Measurements from ENCODE around the gene TMEM200B. TPM values are rescaled to one million over a fixed set of nuclear protein-coding genes. Genes with fewer than 3 reads are reported as not detected.
"Not testable (repeated sequence)": the region's sequence is repeated elsewhere in the genome, so short reads cannot be mapped to it uniquely, and the experiment has no call there.

Gene TMEM200B
- total and polyA plus RNA-seq, 2 experiments from 2014 or later: 4.9 to 8.7 TPM

GRCh38 chr1:29081201-29081600, 42.5 kb downstream of the TMEM200B start (continued):
- TF ChIP-seq CREB1 (CRISPR knock-in tag; IDR thresholded peaks at IDR 0.05; ENCODE audit: low read depth) (no peak), NANOG (IDR thresholded peaks at IDR 0.05; ENCODE audit: borderline replicate concordance) (no peak), EZH2 (IDR thresholded peaks at IDR 0.05; ENCODE audit: low read depth, unreplicated experiment) (no peak), POLR2AphosphoS5 (IDR thresholded peaks at IDR 0.05; ENCODE audit: low read depth) (no peak), ZNF462 (CRISPR knock-in tag; IDR thresholded peaks at IDR 0.05) (no peak)

DNA sequence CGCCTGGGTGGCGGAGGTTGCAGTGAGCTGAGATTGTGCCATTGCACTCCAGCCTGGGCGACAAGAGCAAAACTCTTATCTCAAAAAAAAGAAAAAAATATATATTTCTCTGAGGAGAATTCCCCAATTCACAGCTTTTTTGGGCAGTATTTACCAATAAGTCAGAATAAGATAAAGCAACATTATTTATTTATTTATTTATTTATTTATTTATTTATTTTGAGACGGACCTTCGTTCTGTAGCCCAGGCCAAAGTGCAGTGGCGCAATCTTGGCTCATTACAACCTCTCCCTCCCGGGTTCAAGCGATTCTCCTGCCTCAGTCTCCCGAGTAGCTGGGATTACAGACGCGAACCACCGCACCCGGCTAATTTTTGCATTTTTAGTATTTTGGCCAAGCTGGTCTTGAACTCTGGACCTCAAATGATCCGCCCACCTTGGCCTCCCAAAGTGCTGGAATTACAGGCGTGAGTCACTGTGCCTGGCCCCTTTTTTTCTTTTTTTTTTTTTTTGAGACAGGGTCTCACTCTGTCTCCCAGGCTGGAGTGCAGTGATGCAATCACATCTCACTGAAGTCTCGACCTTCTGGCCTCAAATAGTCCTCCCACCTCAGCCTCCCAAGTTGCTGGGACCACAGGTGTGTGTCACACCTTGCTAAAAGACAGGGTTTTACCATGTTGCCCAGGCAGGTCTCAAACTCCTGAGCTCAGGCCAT, 43.6 kb downstream of the TMEM200B start:
- not testable (repeated sequence) for H3K36me3 Mint-ChIP-seq (ENCODE audit: low read depth); H3K79me2 ChIP-seq (replicated peaks; ENCODE audit: insufficient read depth); H3K4me3 Mint-ChIP-seq; H2AFZ ChIP-seq; H4K20me1 ChIP-seq (replicated peaks; ENCODE audit: insufficient read depth); H3K4me1 ChIP-seq (ENCODE audit: insufficient read depth); DNase-seq (ENCODE audit: low spot score); H3K27me3 ChIP-seq (ENCODE audit: insufficient read depth); H3K27me3 Mint-ChIP-seq (ENCODE audit: insufficient read depth, low read depth, poor library complexity); H3F3A ChIP-seq (replicated peaks; ENCODE audit: low read depth); H3K27ac Mint-ChIP-seq; H3K36me3 ChIP-seq (ENCODE audit: insufficient read depth); H3K4me2 ChIP-seq; H3K9me3 Mint-ChIP-seq; H3K4me3 ChIP-seq; H3K9me2 ChIP-seq (ENCODE audit: insufficient read depth); ATAC-seq
- H3K27ac ChIP-seq (ENCODE audit: low read depth): 0 out of 2 replicates have a peak overlapping the region, but pooled peaks have one; percentile 28
- peaks cover 14% of the 10 kb centered on the region for H3K4me1 Mint-ChIP-seq

Data from GM23338 (cell line).